Natural killer cell (primary cell): ENCODE results near the gene RANGAP1. TPM values are rescaled to one million over a fixed set of nuclear protein-coding genes. Genes with fewer than 3 reads are reported as not detected.

Experiments
- ATAC-seq, 3 donors: fragments of 150-1000 bp in 2 of 3; fragments of 200-7000 bp in 1 of 3; cut with Tn5 transposase; 1 replicate in 1 of 3; 2 replicates in 2 of 3; pipeline ENCODE4 v1.10.0; 2021; ENCODE audit warnings: mild to moderate bottlenecking in 2 of 3, moderate library complexity in 2 of 3
- DNase-seq, 2 donors: peaks; one replicate each; pipeline versions ENCODE4 v3.0.0 to v3.0.0-alpha.2; 2013 to 2021; ENCODE audit warnings: mixed read lengths in 1 of 2
- H3K27ac ChIP-seq: one replicate; pipeline ENCODE4 v1.5.1; 2013; ENCODE audit warnings: mild to moderate bottlenecking, low read length
- H3K27me3 ChIP-seq: one replicate; pipeline ENCODE4 v1.6.1; 2013; ENCODE audit warnings: low read length; ENCODE audit not compliant: control insufficient read depth, insufficient read depth
- H3K36me3 ChIP-seq: one replicate; pipeline ENCODE4 v1.6.1; 2013; ENCODE audit warnings: low read length; ENCODE audit not compliant: control insufficient read depth, insufficient read depth
- H3K4me1 ChIP-seq: one replicate; pipeline ENCODE4 v1.6.1; 2013; ENCODE audit warnings: low read length; ENCODE audit not compliant: control insufficient read depth, insufficient read depth
- H3K4me3 ChIP-seq: one replicate; pipeline ENCODE4 v1.5.1; 2013; ENCODE audit warnings: low read length
- H3K9me3 ChIP-seq: one replicate; pipeline ENCODE4 v1.6.1; 2013; ENCODE audit warnings: low read length; ENCODE audit not compliant: control insufficient read depth, insufficient read depth
- H3K27ac Mint-ChIP-seq, 2 donors: one replicate each; pipeline ENCODE4 v1.8.0; 2022; ENCODE audit warnings: mild to moderate bottlenecking in 2 of 2, mixed read lengths in 2 of 2, moderate library complexity in 1 of 2
- H3K27me3 Mint-ChIP-seq, 2 donors: one replicate each; pipeline ENCODE4 v1.8.0; 2022; ENCODE audit warnings: low read depth in 2 of 2, mixed read lengths in 2 of 2
- H3K36me3 Mint-ChIP-seq: one replicate; pipeline ENCODE4 v1.8.0; 2022; ENCODE audit warnings: mixed read lengths
- H3K4me1 Mint-ChIP-seq, 2 donors: one replicate each; pipeline ENCODE4 v1.8.0; 2022; ENCODE audit warnings: mixed read lengths in 2 of 2
- H3K4me3 Mint-ChIP-seq: one replicate; pipeline ENCODE4 v1.8.0; 2022; ENCODE audit warnings: mild to moderate bottlenecking, moderate library complexity, mixed read lengths
- H3K9me3 Mint-ChIP-seq, 2 donors: one replicate each; pipeline ENCODE4 v1.8.0; 2022; ENCODE audit warnings: mixed read lengths in 2 of 2
- CTCF ChIP-seq: fragments of 200-600 bp; IDR thresholded peaks from one replicate; pipeline ENCODE4 v1.8.0; 2022; ENCODE audit warnings: antibody characterized with exemption
- WGBS: methylation state at CpG from one replicate; pipeline ENCODE4 v1.1.7; 2013; ENCODE audit warnings: missing lambda C conversion rate; ENCODE audit not compliant: insufficient coverage; 5-methylcytosine and 5-hydroxymethylcytosine counted together
- intact Hi-C: fragments of 100-400 bp; cut with micrococcal nuclease; formaldehyde crosslinking; loops from one replicate; pipeline ENCODE4 v1.14.2; 2022
- total RNA-seq, 4 donors: library from RNA; stranded (reverse); fragments of 120-200 nt in 1 of 4; gene quantifications; one replicate each; pipeline versions ENCODE4 v1.2.3 to v1.2.4, GENCODE V29; 2013 to 2022

RANGAP1 gene
- total RNA-seq, 3 donors from 2014 or later (not counting 1 experiment from before 2014, with no cell fraction given): 44.0 to 54.2 (median 54.0) TPM

GRCh38 chr22:41230401-41230785 is 55.6 kb downstream of the RANGAP1 start:
- 90% methylated on average over 9 of the region's 9 CpGs for WGBS
- Mint-ChIP-seq H3K27ac (no peak overlapping the region), H3K9me3 (no peaks in the 10 kb centered on the region), H3K27me3 (no peaks in the 10 kb centered on the region), H3K36me3 (no peaks in the 10 kb centered on the region), H3K4me1 (no peaks in the 10 kb centered on the region), H3K4me3 (no peak overlapping the region)
- Histone ChIP-seq H3K27me3 (no peaks in the 10 kb centered on the region), H3K4me3 (no peak overlapping the region), H3K9me3 (no peaks in the 10 kb centered on the region), H3K4me1 (no peaks in the 10 kb centered on the region), H3K36me3 (peaks cover 30% of the 10 kb centered on the region), H3K27ac (no peak overlapping the region)
- no peak for TF ChIP-seq CTCF
- DNase-seq (no peak), ATAC-seq (no peak)
- intact Hi-C loops: no loop called here

GRCh38 chr22:41229730-41230400 is 56.1 kb downstream of the RANGAP1 start:
- Mint-ChIP-seq H3K36me3 (no peaks in the 10 kb centered on the region), H3K27ac (no peak overlapping the region), H3K4me3 (no peak overlapping the region), H3K9me3 (no peaks in the 10 kb centered on the region), H3K27me3 (no peaks in the 10 kb centered on the region), H3K4me1 (no peaks in the 10 kb centered on the region)
- Histone ChIP-seq H3K4me1 (no peaks in the 10 kb centered on the region), H3K36me3 (peaks cover 32% of the 10 kb centered on the region), H3K27me3 (no peaks in the 10 kb centered on the region), H3K9me3 (no peaks in the 10 kb centered on the region), H3K4me3 (no peak overlapping the region), H3K27ac (no peak overlapping the region)
- DNase-seq (no peak), ATAC-seq (no peak)
- WGBS: 58% methylated on average over 16 of the region's 17 CpGs
- no peak for TF ChIP-seq CTCF
- intact Hi-C loops: no loop called here

- Histone ChIP-seq H3K9me3 (no peaks in the 10 kb centered on the region), H3K27me3 (no peaks in the 10 kb centered on the region), H3K4me1 (no peaks in the 10 kb centered on the region), H3K27ac (no peak overlapping the region), H3K36me3 (peaks cover 38% of the 10 kb centered on the region), H3K4me3 (no peak overlapping the region)
- no peaks in the 10 kb centered on the region for H3K36me3 Mint-ChIP-seq
- TF ChIP-seq CTCF: no peak
- intact Hi-C loops: no loop called here
- WGBS: 97% methylated on average over 6 of the region's 6 CpGs
- ATAC-seq (no peak), DNase-seq (no peak)
- no peaks in the 10 kb centered on the region for H3K9me3 Mint-ChIP-seq
- no peaks in the 10 kb centered on the region for H3K4me1 Mint-ChIP-seq
- H3K27ac Mint-ChIP-seq: no peak overlapping the region
- H3K4me3 Mint-ChIP-seq: no peak overlapping the region
- no peaks in the 10 kb centered on the region for H3K27me3 Mint-ChIP-seq
Measured at GRCh38 chr22:41229215-41229614, 56.8 kb downstream of the RANGAP1 start.
